WERI-Rb-1 (cell line): ENCODE results near the gene WFS1.

Experiments
- DNase-seq: peaks from one replicate; pipeline ENCODE4 v3.0.0-alpha.2; 2020
- H3K27ac ChIP-seq: fragments of 250-450 bp; sonication (Bioruptor Pico); 2 replicates; pipeline ENCODE4 v1.5.1; 2020; ENCODE audit warnings: mild to moderate bottlenecking, moderate library complexity
- H3K27me3 ChIP-seq: fragments of 250-450 bp; sonication (Bioruptor Pico); 2 replicates; pipeline ENCODE4 v1.5.1; 2021; ENCODE audit warnings: mild to moderate bottlenecking, low read depth, moderate library complexity; ENCODE audit not compliant: insufficient read depth, severe bottlenecking
- H3K36me3 ChIP-seq: fragments of 250-450 bp; sonication (Bioruptor Pico); 2 replicates; pipeline ENCODE4 v1.5.1; 2020; ENCODE audit warnings: mild to moderate bottlenecking, moderate library complexity
- H3K4me3 ChIP-seq: 2 replicates; pipeline ENCODE4 v1.5.1; 2011; ENCODE audit warnings: low read depth, mild to moderate bottlenecking, control low read depth, low read length
- H3K9me3 ChIP-seq: fragments of 250-450 bp; sonication (Bioruptor Pico); 2 replicates; pipeline ENCODE4 v1.5.1; 2021; ENCODE audit warnings: mild to moderate bottlenecking, moderate library complexity; ENCODE audit not compliant: severe bottlenecking
- TF ChIP-seq, protein P1 (sequence below): IDR thresholded peaks from 2 replicates; pipeline ENCODE4 v1.5.1; 2011; ENCODE audit warnings: low read depth, mild to moderate bottlenecking, control low read depth, inconsistent platforms, low read length

Gene WFS1

DNA sequence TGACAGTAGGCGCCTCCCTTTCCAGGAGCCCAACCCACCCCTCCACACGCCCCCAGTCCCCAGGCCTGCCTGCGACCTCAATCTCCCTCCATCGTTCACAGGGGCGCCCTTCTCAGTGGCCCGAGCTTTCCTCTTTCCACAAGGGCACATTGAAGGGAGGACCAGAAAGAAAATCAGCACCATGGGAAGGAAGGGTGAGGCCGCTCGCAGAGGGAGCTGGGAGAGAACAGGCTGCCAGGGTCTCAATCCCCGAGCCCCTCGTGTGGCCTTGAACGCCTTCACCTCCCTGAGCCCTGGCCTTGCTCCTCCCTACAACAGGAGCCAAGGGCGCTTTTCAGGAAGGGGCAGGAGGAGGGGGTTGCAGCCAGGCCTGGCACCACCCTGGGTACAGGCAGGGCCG, 66.5 kb downstream of the WFS1 start:
- TF ChIP-seq, protein P1, sequence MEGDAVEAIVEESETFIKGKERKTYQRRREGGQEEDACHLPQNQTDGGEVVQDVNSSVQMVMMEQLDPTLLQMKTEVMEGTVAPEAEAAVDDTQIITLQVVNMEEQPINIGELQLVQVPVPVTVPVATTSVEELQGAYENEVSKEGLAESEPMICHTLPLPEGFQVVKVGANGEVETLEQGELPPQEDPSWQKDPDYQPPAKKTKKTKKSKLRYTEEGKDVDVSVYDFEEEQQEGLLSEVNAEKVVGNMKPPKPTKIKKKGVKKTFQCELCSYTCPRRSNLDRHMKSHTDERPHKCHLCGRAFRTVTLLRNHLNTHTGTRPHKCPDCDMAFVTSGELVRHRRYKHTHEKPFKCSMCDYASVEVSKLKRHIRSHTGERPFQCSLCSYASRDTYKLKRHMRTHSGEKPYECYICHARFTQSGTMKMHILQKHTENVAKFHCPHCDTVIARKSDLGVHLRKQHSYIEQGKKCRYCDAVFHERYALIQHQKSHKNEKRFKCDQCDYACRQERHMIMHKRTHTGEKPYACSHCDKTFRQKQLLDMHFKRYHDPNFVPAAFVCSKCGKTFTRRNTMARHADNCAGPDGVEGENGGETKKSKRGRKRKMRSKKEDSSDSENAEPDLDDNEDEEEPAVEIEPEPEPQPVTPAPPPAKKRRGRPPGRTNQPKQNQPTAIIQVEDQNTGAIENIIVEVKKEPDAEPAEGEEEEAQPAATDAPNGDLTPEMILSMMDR = no peak
- peaks cover 5% of the 10 kb centered on the region for H3K36me3 ChIP-seq
- no peak overlapping the region for H3K27ac ChIP-seq
- no peak overlapping the region for H3K4me3 ChIP-seq
- H3K27me3 ChIP-seq = no peaks in the 10 kb centered on the region
- H3K9me3 ChIP-seq = peaks cover 3% of the 10 kb centered on the region
- DNase-seq = no peak

DNA sequence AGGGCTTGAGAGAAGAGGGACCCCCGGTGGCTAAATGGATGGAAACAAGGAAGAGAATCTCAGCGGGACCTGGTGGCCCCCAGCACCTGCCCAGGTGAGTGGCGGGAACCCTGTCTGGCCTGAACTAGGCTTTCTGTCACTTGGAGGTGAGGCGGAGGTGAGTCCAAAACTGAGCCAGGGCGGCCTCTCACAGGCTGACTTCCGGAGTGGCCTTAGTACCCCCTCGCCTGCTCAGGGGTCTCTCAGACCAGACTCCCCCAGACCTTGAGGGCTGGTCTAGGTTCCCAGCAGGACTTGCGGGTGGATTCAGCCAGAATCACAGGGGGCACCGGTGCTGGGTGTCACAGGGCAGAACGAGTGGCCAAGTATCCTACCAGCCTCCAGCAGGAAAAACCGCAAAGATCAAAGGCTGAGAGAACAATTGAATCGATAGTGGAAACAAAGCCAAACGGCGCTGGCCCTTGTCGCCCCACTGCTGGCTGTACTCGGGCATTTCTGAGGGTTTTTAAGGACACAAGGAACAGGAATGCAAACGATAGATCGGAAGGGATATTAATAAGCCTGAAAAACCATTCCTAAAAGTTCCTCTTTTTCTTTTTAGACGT, 67.8 kb downstream of the WFS1 start:
- no peak for DNase-seq
- H3K27ac ChIP-seq = no peak overlapping the region
- H3K4me3 ChIP-seq = no peak overlapping the region

DNA sequence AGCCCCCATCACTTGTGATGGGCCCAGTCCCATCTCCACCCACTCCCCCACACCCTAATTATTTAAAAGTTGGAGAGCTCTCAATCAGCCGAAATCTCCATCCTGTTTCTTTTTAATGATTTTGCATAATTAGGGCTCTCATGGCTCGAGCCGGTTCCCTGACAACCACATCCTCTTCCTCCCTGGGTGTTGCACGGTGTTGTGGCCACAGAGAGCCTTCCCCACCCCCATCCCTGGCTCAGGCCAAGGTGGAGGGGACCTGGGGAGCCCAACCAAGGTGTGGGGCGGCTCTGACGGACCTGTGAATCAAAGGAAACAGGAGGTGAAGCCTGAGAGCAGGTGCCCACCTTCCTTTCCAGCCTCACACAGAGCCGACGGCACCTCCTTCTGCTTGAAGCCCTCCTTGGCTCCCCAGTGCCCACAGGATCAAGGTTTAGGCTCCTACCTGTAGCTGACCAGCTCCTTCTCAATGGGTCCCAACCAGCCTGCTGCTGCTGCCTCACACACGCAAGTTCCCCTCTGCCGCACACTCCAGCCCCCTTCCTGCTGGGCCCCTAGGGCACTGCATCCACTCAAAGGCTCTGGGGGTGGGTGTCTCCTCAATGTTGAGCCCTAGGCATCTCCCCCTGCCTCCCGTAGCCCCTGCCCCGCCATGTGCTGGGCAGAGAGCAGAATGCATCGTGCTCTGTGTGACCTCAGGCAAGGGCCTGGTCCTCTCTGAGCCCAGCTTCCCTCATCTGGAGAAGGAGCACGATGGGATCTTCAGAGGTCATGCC, 68.7 kb downstream of the WFS1 start:
- no peaks in the 10 kb centered on the region for H3K9me3 ChIP-seq
- H3K4me3 ChIP-seq = no peak overlapping the region
- H3K27me3 ChIP-seq = no peaks in the 10 kb centered on the region
- no peaks in the 10 kb centered on the region for H3K36me3 ChIP-seq
- no peak for DNase-seq
- TF ChIP-seq, protein P1 = no peak
- no peak overlapping the region for H3K27ac ChIP-seq

More for the DNA sequence above, 67.8 kb downstream of the WFS1 start:
- Histone ChIP-seq H3K9me3 (no peaks in the 10 kb centered on the region), H3K36me3 (no peaks in the 10 kb centered on the region), H3K27me3 (no peaks in the 10 kb centered on the region)
- TF ChIP-seq, protein P1 = no peak

DNA sequence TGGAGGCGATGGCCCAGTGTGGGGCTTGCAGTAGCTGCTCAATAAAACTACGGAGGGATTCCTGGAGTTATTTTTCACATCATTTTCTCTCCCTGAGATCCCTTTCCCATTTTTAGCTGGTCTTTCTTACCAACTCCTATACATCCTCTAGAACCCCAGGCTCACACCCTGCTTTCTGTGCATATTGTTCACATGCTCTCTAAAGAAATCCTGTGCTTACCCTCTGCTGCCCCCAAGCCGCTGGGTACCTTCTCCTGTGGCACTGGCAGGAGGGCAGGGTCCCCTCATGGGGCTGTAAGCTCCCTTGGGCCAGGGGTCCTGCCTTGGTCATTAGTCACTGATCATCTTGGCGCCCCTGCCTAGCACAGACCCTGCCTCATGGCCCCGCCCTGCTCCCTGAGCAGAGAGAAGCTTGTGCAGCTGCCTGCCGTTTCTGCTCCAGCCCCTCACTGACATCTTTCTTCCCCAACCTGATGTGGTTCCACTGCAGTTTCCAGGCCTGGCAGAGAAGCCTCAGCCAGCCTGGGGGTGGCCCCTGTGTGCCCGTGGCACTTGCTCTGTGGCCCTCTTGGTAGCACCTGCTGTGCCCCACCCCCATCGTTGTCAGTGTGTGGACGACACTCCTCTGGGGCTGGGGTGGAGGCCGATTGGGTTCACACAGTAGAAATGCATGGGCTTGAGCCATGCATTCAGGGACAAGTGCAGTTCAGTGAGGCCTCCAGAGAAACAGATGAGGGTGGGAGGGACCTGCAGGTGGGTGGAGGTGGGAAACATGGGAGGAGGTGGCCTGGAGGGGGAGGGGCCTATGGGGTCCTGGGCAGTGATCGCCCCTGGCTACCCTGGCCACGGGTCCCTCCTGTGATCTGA, 69.5 kb downstream of the WFS1 start:
- Histone ChIP-seq H3K27me3 (no peaks in the 10 kb centered on the region), H3K9me3 (no peaks in the 10 kb centered on the region), H3K27ac (no peak overlapping the region), H3K4me3 (no peak overlapping the region), H3K36me3 (no peaks in the 10 kb centered on the region)
- TF ChIP-seq, protein P1 = no peak
- no peak for DNase-seq

DNA sequence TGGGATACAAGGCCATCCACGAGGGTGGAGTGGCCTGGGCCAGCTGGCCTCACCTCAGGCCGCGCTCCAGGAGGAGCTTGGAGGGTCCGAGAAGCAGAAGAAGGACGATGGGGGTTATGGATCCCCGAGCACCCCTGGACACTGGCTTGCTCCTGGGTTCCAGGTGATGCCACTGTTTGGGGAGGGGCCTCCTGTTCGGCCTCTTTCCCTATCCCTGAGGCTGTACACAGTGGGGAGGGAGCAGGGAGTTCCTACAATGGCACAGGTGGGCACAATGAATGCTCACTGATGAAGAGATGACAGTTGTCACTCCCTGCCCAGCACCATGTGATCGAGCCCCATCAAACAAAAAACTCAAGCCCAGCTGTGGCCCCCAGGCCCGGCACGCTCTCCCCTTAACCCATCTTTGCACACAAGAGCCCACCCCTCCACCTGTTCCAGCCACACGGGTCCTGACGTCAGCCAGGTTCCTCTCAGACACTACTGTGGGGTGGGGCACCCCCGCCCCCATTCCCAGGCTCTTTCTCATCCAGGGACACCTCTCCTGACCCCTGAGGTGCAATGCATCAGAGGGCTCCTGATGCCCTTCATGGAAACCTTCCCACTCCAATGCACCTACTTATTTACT, 70.3 kb downstream of the WFS1 start:
- Histone ChIP-seq H3K9me3 (no peaks in the 10 kb centered on the region), H3K27me3 (no peaks in the 10 kb centered on the region), H3K27ac (no peak overlapping the region), H3K36me3 (no peaks in the 10 kb centered on the region), H3K4me3 (no peak overlapping the region)
- TF ChIP-seq, protein P1 = no peak
- no peak for DNase-seq
